Common myeloid progenitor, CD34-positive (primary cell): Measurements from ENCODE around the gene TSPAN14.

Source experiments
- CTCF ChIA-PET: fragments of 350-600 bp; sonication (Branson Sonifier 250); formaldehyde crosslinking; loops from one replicate; lab custom pipeline; 2021; ENCODE audit warnings: antibody characterized with exemption; lab: Charles Lee
- POLR2A ChIA-PET: fragments of 350-600 bp; sonication (Branson Sonifier 250); formaldehyde crosslinking; loops from one replicate; lab custom pipeline; 2021; ENCODE audit warnings: antibody characterized with exemption; lab: Charles Lee
- DNase-seq, 3 donors: peaks; one replicate each; pipeline versions ENCODE4 v3.0.0 to v3.0.0-alpha.2; 2013
- H3K27ac ChIP-seq, 2 experiments: 1 replicate in 1 of 2; 2 replicates in 1 of 2; pipeline ENCODE4 v1.7.0; 2013; ENCODE audit warnings: inconsistent platforms in 2 of 2, low read length in 2 of 2, mild to moderate bottlenecking in 2 of 2, low read depth in 1 of 2, moderate library complexity in 1 of 2; ENCODE audit not compliant: severe bottlenecking in 2 of 2, insufficient read depth in 1 of 2, poor library complexity in 1 of 2
- H3K27me3 ChIP-seq, 5 experiments: replicated peaks in 2 of 5; 1 replicate in 3 of 5; 2 replicates in 2 of 5; pipeline versions ENCODE4 v1.6.1 to v1.7.0; 2013; ENCODE audit warnings: low read length in 4 of 5, mild to moderate bottlenecking in 2 of 5, moderate library complexity in 2 of 5, inconsistent platforms in 1 of 5; ENCODE audit not compliant: insufficient read depth in 5 of 5, control insufficient read depth in 4 of 5
- H3K36me3 ChIP-seq, 4 experiments: 1 replicate in 2 of 4; 2 replicates in 2 of 4; pipeline versions ENCODE4 v1.6.1 to v1.7.0; 2013; ENCODE audit warnings: low read length in 3 of 4, control low read depth in 1 of 4, mild to moderate bottlenecking in 1 of 4; ENCODE audit not compliant: control insufficient read depth in 4 of 4, insufficient read depth in 4 of 4
- H3K4me1 ChIP-seq, 4 experiments: 1 replicate in 3 of 4; 2 replicates in 1 of 4; pipeline versions ENCODE4 v1.6.1 to v1.7.1; 2013; ENCODE audit warnings: low read length in 3 of 4, mild to moderate bottlenecking in 3 of 4, control low read depth in 1 of 4, inconsistent platforms in 1 of 4, moderate library complexity in 1 of 4; ENCODE audit not compliant: control insufficient read depth in 4 of 4, insufficient read depth in 4 of 4; ENCODE audit errors: control extremely low read depth in 1 of 4
- H3K4me3 ChIP-seq, 7 experiments: 1 replicate in 4 of 7; 2 replicates in 3 of 7; pipeline versions ENCODE4 v1.5.1 to v1.7.0; 2013; ENCODE audit warnings: mild to moderate bottlenecking in 7 of 7, low read length in 6 of 7, moderate library complexity in 6 of 7, inconsistent platforms in 2 of 7, low read depth in 2 of 7, control low read depth in 1 of 7; ENCODE audit not compliant: insufficient read depth in 4 of 7, control insufficient read depth in 1 of 7; ENCODE audit errors: extremely low read depth in 1 of 7
- H3K9me3 ChIP-seq, 5 experiments: 1 replicate in 4 of 5; 2 replicates in 1 of 5; pipeline versions ENCODE4 v1.6.1 to v1.7.1; 2013; ENCODE audit warnings: low read length in 4 of 5, mild to moderate bottlenecking in 2 of 5, inconsistent platforms in 1 of 5, low read depth in 1 of 5, moderate library complexity in 1 of 5; ENCODE audit not compliant: control insufficient read depth in 4 of 5, insufficient read depth in 2 of 5; ENCODE audit errors: control extremely low read depth in 1 of 5
- WGBS: methylation state at CpG from one replicate; pipeline ENCODE4 v1.1.5; 2013; ENCODE audit not compliant: insufficient coverage; 5-methylcytosine and 5-hydroxymethylcytosine counted together

TSPAN14 gene

GRCh38 chr10:80462981-80463741, 9.1 kb downstream of the TSPAN14 start:
- Histone ChIP-seq H3K36me3 (peaks cover 0 to 6% (median 0%) of the 10 kb centered on the region in 4 experiments), H3K9me3 (no peaks in the 10 kb centered on the region), H3K4me1 (peaks cover 27 to 99% (median 90%) of the 10 kb centered on the region in 4 experiments), H3K27me3 (no peaks in the 10 kb centered on the region), H3K4me3 (no peak overlapping the region), H3K27ac (no peak overlapping the region)
- ChIA-PET POLR2A (interaction anchor here (0.5 to 1.0 kb wide), 2 partner anchors 10 to 24 kb away, joined by 3 to 4 read pairs; no protein-coding TSS in a partner anchor), CTCF (interaction anchor here (0.9 to 11.1 kb wide), 9 partner anchors 9 to 80 kb away, joined by 3 to 58 read pairs (median 4); no protein-coding TSS in a partner anchor)
- DNase-seq: peak in 1 of 3 donors; percentile 51
- WGBS: 79% methylated on average over 3 of the region's 5 CpGs

- Histone ChIP-seq H3K27me3 (no peaks in the 10 kb centered on the region), H3K36me3 (peaks cover 0 to 6% (median 0%) of the 10 kb centered on the region in 4 experiments), H3K4me1 (peaks cover 28 to 99% (median 90%) of the 10 kb centered on the region in 4 experiments), H3K4me3 (no peak overlapping the region), H3K27ac (no peak overlapping the region), H3K9me3 (no peaks in the 10 kb centered on the region)
- ChIA-PET POLR2A (interaction anchor here (0.5 kb wide), 1 partner anchor 9 kb away, joined by 3 read pairs; no protein-coding TSS in a partner anchor), CTCF (interaction anchor here (0.9 to 11.1 kb wide), 8 partner anchors 8 to 81 kb away, joined by 3 to 58 read pairs (median 6); no protein-coding TSS in a partner anchor)
- DNase-seq: no peak
- WGBS: 100% methylated on average over 10 of the region's 10 CpGs
These were observed 9.8 kb downstream of the TSPAN14 start for GRCh38 chr10:80463868-80464267.

- 96% methylated on average over 8 of the region's 14 CpGs for WGBS
- no peak for DNase-seq
- Histone ChIP-seq H3K36me3 (peaks cover 0 to 12% (median 1%) of the 10 kb centered on the region in 4 experiments), H3K27me3 (no peaks in the 10 kb centered on the region), H3K9me3 (no peaks in the 10 kb centered on the region), H3K4me3 (no peak overlapping the region), H3K27ac (peak overlapping the region in 1 of 2 experiments; percentile 50), H3K4me1 (peaks cover 28 to 91% (median 83%) of the 10 kb centered on the region in 4 experiments)
- ChIA-PET CTCF (interaction anchor here (1.2 to 11.1 kb wide), 9 partner anchors 12 to 40 kb away, joined by 4 to 58 read pairs (median 5); no protein-coding TSS in a partner anchor), POLR2A (no interaction called here)
These were observed 10.7 kb downstream of the TSPAN14 start for GRCh38 chr10:80464557-80465450.

GRCh38 chr10:80465451-80465835, 11.3 kb downstream of the TSPAN14 start:
- ChIA-PET POLR2A (interaction anchor here (1.0 kb wide), 1 partner anchor 12 kb away, joined by 4 read pairs; no protein-coding TSS in a partner anchor), CTCF (interaction anchor here (1.2 to 11.1 kb wide), 7 partner anchors 13 to 39 kb away, joined by 4 to 58 read pairs (median 5); no protein-coding TSS in a partner anchor)
- 90% methylated on average over 2 of the region's 3 CpGs for WGBS
- Histone ChIP-seq H3K27me3 (no peaks in the 10 kb centered on the region), H3K4me1 (peaks cover 23 to 84% (median 77%) of the 10 kb centered on the region in 4 experiments), H3K4me3 (no peak overlapping the region), H3K36me3 (peaks cover 0 to 13% (median 3%) of the 10 kb centered on the region in 4 experiments), H3K9me3 (no peaks in the 10 kb centered on the region), H3K27ac (peak overlapping the region in 1 of 2 experiments; percentile 50)
- no peak for DNase-seq

GRCh38 chr10:80465839-80466590, 11.9 kb downstream of the TSPAN14 start:
- Histone ChIP-seq H3K9me3 (no peaks in the 10 kb centered on the region), H3K27ac (peak overlapping the region in 1 of 2 experiments; percentile 71), H3K27me3 (no peaks in the 10 kb centered on the region), H3K36me3 (peaks cover 0 to 19% (median 5%) of the 10 kb centered on the region in 4 experiments), H3K4me3 (no peak overlapping the region), H3K4me1 (peaks cover 21 to 79% (median 71%) of the 10 kb centered on the region in 4 experiments)
- ChIA-PET CTCF (interaction anchor here (1.3 to 11.1 kb wide), 8 partner anchors 10 to 39 kb away, joined by 4 to 58 read pairs (median 12); no protein-coding TSS in a partner anchor), POLR2A (interaction anchor here (1.0 to 1.4 kb wide), 2 partner anchors 10 to 13 kb away, joined by 4 read pairs; no protein-coding TSS in a partner anchor)
- DNase-seq: no peak
- WGBS: 90% methylated on average over 8 of the region's 10 CpGs
